DMS 273 (cell line): ENCODE measurements around the gene LSG1.
A peak's percentile ranks its signal among the peaks of the same experiment; 100 is the strongest.

Source experiments
- DNase-seq: peaks from one replicate; lab custom pipeline; 2025; ENCODE audit not compliant: unreplicated experiment; lab: John Stamatoyannopoulos, UW

Gene LSG1

GRCh38 chr3:194671900-194672808 is at the start of gene LSG1:
Gene LSG1, minus strand, starts transcription at chr3:194672191. Its CDS starts 29 bp downstream, at chr3:194672162.
- DNase-seq, result peak; percentile 99

- no peak for DNase-seq
Measured at GRCh38 chr3:194720048-194720447, 48.1 kb upstream of the LSG1 start.

- peak; percentile 27 for DNase-seq
Measured at GRCh38 chr3:194718079-194718478, 46.1 kb upstream of the LSG1 start.

- DNase-seq, result no peak
Measured at GRCh38 chr3:194715022-194715800, 43.2 kb upstream of the LSG1 start.

- DNase-seq, result no peak
Measured at GRCh38 chr3:194714564-194714963, 42.6 kb upstream of the LSG1 start.

GRCh38 chr3:194714137-194714455 is 42.1 kb upstream of the LSG1 start:
- DNase-seq, result no peak

- no peak for DNase-seq
Measured at GRCh38 chr3:194713299-194714136, 41.5 kb upstream of the LSG1 start.

- DNase-seq, result peak; percentile 34
Measured at GRCh38 chr3:194711913-194712312, 39.9 kb upstream of the LSG1 start.

GRCh38 chr3:194711286-194711685 is 39.3 kb upstream of the LSG1 start:
- no peak for DNase-seq

- no peak for DNase-seq
Measured at GRCh38 chr3:194707147-194707540, 35.2 kb upstream of the LSG1 start.

- DNase-seq, result no peak
Measured at GRCh38 chr3:194705761-194706160, 33.8 kb upstream of the LSG1 start.

GRCh38 chr3:194705227-194705626 is 33.2 kb upstream of the LSG1 start:
- no peak for DNase-seq

GRCh38 chr3:194702545-194702944 is 30.6 kb upstream of the LSG1 start:
- no peak for DNase-seq

GRCh38 chr3:194696702-194697101 is 24.7 kb upstream of the LSG1 start:
- DNase-seq, result no peak

- peak; percentile 91 for DNase-seq
Measured at GRCh38 chr3:194691481-194692283, 19.7 kb upstream of the LSG1 start.

- peak; percentile 94 for DNase-seq
Measured at GRCh38 chr3:194690501-194691372, 18.7 kb upstream of the LSG1 start.

GRCh38 chr3:194689493-194689944 is 17.5 kb upstream of the LSG1 start:
- peak; percentile 88 for DNase-seq

- peak; percentile 63 for DNase-seq
Measured at GRCh38 chr3:194688946-194689345, 17.0 kb upstream of the LSG1 start.

- DNase-seq, result peak; percentile 75
Measured at GRCh38 chr3:194688200-194688740, 16.3 kb upstream of the LSG1 start.
